NCI-H1930 (cell line): Measurements from ENCODE around the gene OR4E2.
"Not testable (repeated sequence)": the region's sequence is repeated elsewhere in the genome, so short reads cannot be mapped to it uniquely, and the experiment has no call there.

ENCODE experiments used
- DNase-seq, 2 experiments: peaks; one replicate each; lab custom pipeline; 2025; lab: John Stamatoyannopoulos, UW

The OR4E2 gene

GRCh38 chr14:21653331-21653885, at the start of gene OR4E2:
Gene OR4E2 (plus strand): TSS chr14:21653835. CDS start chr14:21665083, 11,248 bp downstream.
- DNase-seq, result no peak

GRCh38 chr14:21612324-21612723, 41.3 kb upstream of the OR4E2 start:
- no peak for DNase-seq

GRCh38 chr14:21614240-21614639, 39.4 kb upstream of the OR4E2 start:
- DNase-seq, result no peak

GRCh38 chr14:21617614-21618013, 36.0 kb upstream of the OR4E2 start:
- no peak for DNase-seq

GRCh38 chr14:21626491-21627230, 27.0 kb upstream of the OR4E2 start:
- DNase-seq, result no peak

- not testable (repeated sequence) for DNase-seq
Measured at GRCh38 chr14:21630503-21630902, 23.1 kb upstream of the OR4E2 start.

GRCh38 chr14:21631084-21631483, 22.6 kb upstream of the OR4E2 start:
- DNase-seq, result no peak

- DNase-seq, result no peak
Measured at GRCh38 chr14:21634840-21635239, 18.8 kb upstream of the OR4E2 start, which contains the start of gene OR10G2. Gene OR10G2 (minus strand): TSS chr14:21634940. CDS start chr14:21634842, 98 bp downstream.

GRCh38 chr14:21642683-21643082, 11.0 kb upstream of the OR4E2 start:
- no peak for DNase-seq

GRCh38 chr14:21643407-21643806, 10.2 kb upstream of the OR4E2 start:
- DNase-seq, result no peak

GRCh38 chr14:21647380-21647779, 6.3 kb upstream of the OR4E2 start:
- DNase-seq, result no peak

- DNase-seq, result no peak
Measured at GRCh38 chr14:21652209-21652808, 1.3 kb upstream of the OR4E2 start.

GRCh38 chr14:21654215-21654614, 580 bp downstream of the OR4E2 start:
- no peak for DNase-seq

GRCh38 chr14:21656980-21657379, 3.3 kb downstream of the OR4E2 start:
- DNase-seq, result no peak

GRCh38 chr14:21668377-21668776, 14.7 kb downstream of the OR4E2 start:
- DNase-seq, result no peak

- no peak for DNase-seq
Measured at GRCh38 chr14:21669284-21669683, 15.6 kb downstream of the OR4E2 start.

GRCh38 chr14:21671371-21671770, 17.7 kb downstream of the OR4E2 start:
- no peak for DNase-seq

GRCh38 chr14:21672116-21672515, 18.5 kb downstream of the OR4E2 start:
- DNase-seq, result no peak

- DNase-seq, result no peak
Measured at GRCh38 chr14:21673718-21674117, 20.1 kb downstream of the OR4E2 start, which contains the start of gene OR4E1. Gene OR4E1 (minus strand): TSS chr14:21673818. CDS start chr14:21670935, 2,883 bp downstream.

GRCh38 chr14:21675566-21675965, 21.9 kb downstream of the OR4E2 start:
- DNase-seq, result no peak

- no peak for DNase-seq
Measured at GRCh38 chr14:21680072-21680471, 26.4 kb downstream of the OR4E2 start.

GRCh38 chr14:21686468-21686867, 32.8 kb downstream of the OR4E2 start:
- no peak for DNase-seq

- no peak for DNase-seq
Measured at GRCh38 chr14:21694425-21694824, 40.8 kb downstream of the OR4E2 start.
